HepG2 (cell line): ENCODE measurements around the gene SORD. TPM values are rescaled to one million over a fixed set of nuclear protein-coding genes. Genes with fewer than 3 reads are reported as not detected.

Source experiments
- ATAC-seq: fragments of 200-7000 bp; cut with Tn5 transposase; 3 replicates; pipeline ENCODE4 v1.9.1; 2020; ENCODE audit warnings: mild to moderate bottlenecking, moderate library complexity
- BruUV-seq: library from RNA; stranded (reverse); fragments of 400-500 nt; replicated peaks from 2 replicates; lab custom pipeline; 2021; lab: Mats Ljungman, UMichigan
- CTCF ChIA-PET: fragments of 300-600 bp; formaldehyde crosslinking; extraction: SDS; loops from one replicate; lab custom pipeline; 2021; ENCODE audit warnings: low total read pairs, inconsistent platforms, low intra/inter-chr PET ratio; lab: Yijun Ruan, JAX
- POLR2A ChIA-PET: fragments of 350-600 bp; sonication (Branson Sonifier 250); formaldehyde crosslinking; loops from one replicate; lab custom pipeline; 2020; ENCODE audit warnings: antibody characterized with exemption, inconsistent platforms; lab: Yijun Ruan, JAX
- DNase-seq: peaks from one replicate; pipeline ENCODE4 v3.0.0-alpha.2; 2015; ENCODE audit warnings: low spot score
- FAIRE-seq: peaks from 3 replicates; lab custom pipeline; 2011; peaks lifted over from hg19 to GRCh38; lab: Jason Lieb, UNC
- H2AFZ ChIP-seq: one replicate; pipeline ENCODE4 v1.6.1; 2011; ENCODE audit warnings: low read length, inconsistent platforms
- H3K27ac ChIP-seq: fragments of 300-600 bp; 3 replicates; pipeline ENCODE4 v1.8.0; 2011; ENCODE audit warnings: mixed run types, mild to moderate bottlenecking, mixed read lengths, low read length, inconsistent platforms; ENCODE audit not compliant: insufficient read depth; ENCODE audit errors: extremely low read length
- H3K27me3 ChIP-seq, 2 experiments: fragments of 200-600 bp in 1 of 2; 2 replicates in 1 of 2; 3 replicates in 1 of 2; pipeline versions ENCODE4 v1.6.0 to v1.8.0; 2011; ENCODE audit warnings: low read length in 2 of 2, mild to moderate bottlenecking in 2 of 2, moderate library complexity in 2 of 2, inconsistent platforms in 1 of 2; ENCODE audit not compliant: insufficient read depth in 2 of 2, control insufficient read depth in 1 of 2
- H3K36me3 ChIP-seq, 2 experiments: fragments of 200-600 bp in 1 of 2; replicated peaks in 1 of 2; 2 replicates in 1 of 2; 3 replicates in 1 of 2; pipeline versions ENCODE4 v1.5.1 to v1.8.0; 2011; ENCODE audit warnings: low read length in 2 of 2, inconsistent platforms in 1 of 2; ENCODE audit not compliant: insufficient read depth in 2 of 2, control insufficient read depth in 1 of 2
- H3K4me1 ChIP-seq: 2 replicates; pipeline ENCODE4 v1.5.1; 2012; ENCODE audit warnings: low read length, inconsistent platforms; ENCODE audit not compliant: insufficient read depth
- H3K4me2 ChIP-seq: 2 replicates; pipeline ENCODE4 v1.6.0; 2011; ENCODE audit warnings: low read depth, low read length, inconsistent platforms
- H3K4me3 ChIP-seq, 3 experiments: fragments of 200-600 bp in 1 of 3; sonication (generic), shearing (Covaris generic) in 1 of 3; replicated peaks in 1 of 3; 2 replicates each; pipeline ENCODE4 v1.5.1; 2011 to 2016; ENCODE audit warnings: low read length in 3 of 3, inconsistent platforms in 2 of 3, low read depth in 2 of 3, mild to moderate bottlenecking in 2 of 3, control low read depth in 1 of 3, mixed read lengths in 1 of 3; ENCODE audit not compliant: insufficient read depth in 1 of 3
- H3K79me2 ChIP-seq: one replicate; pipeline ENCODE4 v1.6.1; 2011; ENCODE audit warnings: low read length, inconsistent platforms; ENCODE audit not compliant: insufficient read depth
- H3K9ac ChIP-seq: 2 replicates; pipeline ENCODE4 v1.6.0; 2011; ENCODE audit warnings: mild to moderate bottlenecking, low read depth, low read length, inconsistent platforms; ENCODE audit not compliant: insufficient read depth
- H3K9me3 ChIP-seq: 2 replicates; pipeline ENCODE4 v1.5.1; 2012; ENCODE audit warnings: mild to moderate bottlenecking, low read length
- H4K20me1 ChIP-seq: 2 replicates; pipeline ENCODE4 v1.6.0; 2011; ENCODE audit warnings: inconsistent platforms, mild to moderate bottlenecking, low read length, moderate library complexity; ENCODE audit not compliant: insufficient read depth
- FOSL2 ChIP-seq: sonication (generic); formaldehyde crosslinking; IDR thresholded peaks from 2 replicates; pipeline ENCODE4 v1.4.0; 2020; ENCODE audit warnings: missing genetic modification reagents
- GTF3A ChIP-seq: sonication (generic); formaldehyde crosslinking; conservative IDR thresholded peaks from 2 replicates; pipeline ENCODE4 v1.4.0; 2020; ENCODE audit warnings: mild to moderate bottlenecking, missing genetic modification reagents
- MXD4 ChIP-seq: IDR thresholded peaks from 2 replicates; pipeline ENCODE4 v1.6.1; 2016; ENCODE audit warnings: mild to moderate bottlenecking, missing biosample characterization, missing genetic modification reagents
- POGZ ChIP-seq: sonication (generic); formaldehyde crosslinking; IDR thresholded peaks from 2 replicates; pipeline ENCODE4 v1.4.0; 2020; ENCODE audit warnings: mild to moderate bottlenecking, missing genetic modification reagents
- RELA ChIP-seq: sonication (generic); formaldehyde crosslinking; IDR thresholded peaks from 2 replicates; pipeline ENCODE4 v1.4.0; 2020; ENCODE audit warnings: missing genetic modification reagents
- YEATS2 ChIP-seq: sonication (generic); formaldehyde crosslinking; IDR thresholded peaks from 2 replicates; pipeline ENCODE4 v1.4.0; 2020; ENCODE audit warnings: missing genetic modification reagents, borderline replicate concordance
- ZNF136 ChIP-seq: sonication (generic); formaldehyde crosslinking; IDR thresholded peaks from 2 replicates; pipeline ENCODE4 v1.8.1; 2022; ENCODE audit warnings: low read depth, mild to moderate bottlenecking, moderate library complexity, missing genetic modification reagents
- ZNF33B ChIP-seq: sonication (generic); formaldehyde crosslinking; IDR thresholded peaks from 2 replicates; pipeline ENCODE4 v1.5.1; 2020; ENCODE audit warnings: mild to moderate bottlenecking, missing genetic modification reagents
- WGBS: methylation state at CpG from one replicate; pipeline ENCODE4 v1.1.6; 2017; ENCODE audit warnings: low lambda C conversion rate; 5-methylcytosine and 5-hydroxymethylcytosine counted together
- in situ Hi-C: cut with HindIII; loops from 2 replicates; pipeline ENCODE4 v1.10.0; 2017; ENCODE audit warnings: low pct_unique_long_range_greater_than_20kb; ENCODE audit not compliant: extremely low pct_ligation_motif_present
- intact Hi-C: fragments of 100-400 bp; cut with micrococcal nuclease; formaldehyde crosslinking; loops from one replicate; pipeline ENCODE4 v1.10.0; 2022; ENCODE audit not compliant: unreplicated experiment
- polyA plus RNA-seq, 8 experiments: library from polyadenylated mRNA; depleted of rRNA in 3 of 8; stranded (reverse) in 7 of 8; unstranded in 1 of 8; fragments of >200 nt; fragmentation: Illumina TruSeq in 4 of 8; extraction: Trizol in 4 of 8; gene quantifications; 2 replicates each; pipeline versions ENCODE4 v1.2.1 to v1.2.3, GENCODE V29; 2011 to 2016; ENCODE audit warnings: low read depth in 4 of 8, missing spikeins in 1 of 8, mixed read lengths in 1 of 8; ENCODE audit not compliant: insufficient read depth in 1 of 8
- total RNA-seq, 5 experiments: library from RNA; depleted of rRNA; stranded (reverse); fragments of >200 nt; fragmentation: Illumina TruSeq; extraction: Trizol; gene quantifications; 2 replicates each; pipeline ENCODE4 v1.2.3, GENCODE V29; 2016; ENCODE audit warnings: low read depth in 1 of 5
- TF ChIP-seq, protein P1 (sequence below): sonication (generic); formaldehyde crosslinking; IDR thresholded peaks from 2 replicates; pipeline ENCODE4 v1.4.0; 2020; ENCODE audit warnings: mild to moderate bottlenecking, missing genetic modification reagents
- TF ChIP-seq, protein P2 (sequence below): sonication (generic); formaldehyde crosslinking; IDR thresholded peaks from 2 replicates; pipeline ENCODE4 v1.5.0; 2020; ENCODE audit warnings: mild to moderate bottlenecking, low read depth, missing genetic modification reagents, borderline replicate concordance
- TF ChIP-seq, protein P3 (sequence below): sonication (generic); formaldehyde crosslinking; IDR thresholded peaks from 2 replicates; pipeline ENCODE4 v1.4.0; 2020; ENCODE audit warnings: missing genetic modification reagents
- TF ChIP-seq, protein P4 (sequence below): sonication (generic); formaldehyde crosslinking; IDR thresholded peaks from 2 replicates; pipeline ENCODE4 v1.4.0; 2020; ENCODE audit warnings: missing genetic modification reagents, borderline replicate concordance
- TF ChIP-seq, protein P5 (sequence below): IDR thresholded peaks from 2 replicates; pipeline ENCODE4 v1.6.1; 2016; ENCODE audit warnings: low read depth
- TF ChIP-seq, protein P6 (sequence below): sonication (generic); formaldehyde crosslinking; IDR thresholded peaks from 2 replicates; pipeline ENCODE4 v1.8.0; 2022; ENCODE audit warnings: missing genetic modification reagents, low read depth, mild to moderate bottlenecking, borderline replicate concordance

Gene SORD
- total and polyA plus RNA-seq, 2 of the 13 experiments (the other 11 are each of a cell fraction or from before 2014, with no cell fraction given) = 59.1 to 95.3 TPM

DNA sequence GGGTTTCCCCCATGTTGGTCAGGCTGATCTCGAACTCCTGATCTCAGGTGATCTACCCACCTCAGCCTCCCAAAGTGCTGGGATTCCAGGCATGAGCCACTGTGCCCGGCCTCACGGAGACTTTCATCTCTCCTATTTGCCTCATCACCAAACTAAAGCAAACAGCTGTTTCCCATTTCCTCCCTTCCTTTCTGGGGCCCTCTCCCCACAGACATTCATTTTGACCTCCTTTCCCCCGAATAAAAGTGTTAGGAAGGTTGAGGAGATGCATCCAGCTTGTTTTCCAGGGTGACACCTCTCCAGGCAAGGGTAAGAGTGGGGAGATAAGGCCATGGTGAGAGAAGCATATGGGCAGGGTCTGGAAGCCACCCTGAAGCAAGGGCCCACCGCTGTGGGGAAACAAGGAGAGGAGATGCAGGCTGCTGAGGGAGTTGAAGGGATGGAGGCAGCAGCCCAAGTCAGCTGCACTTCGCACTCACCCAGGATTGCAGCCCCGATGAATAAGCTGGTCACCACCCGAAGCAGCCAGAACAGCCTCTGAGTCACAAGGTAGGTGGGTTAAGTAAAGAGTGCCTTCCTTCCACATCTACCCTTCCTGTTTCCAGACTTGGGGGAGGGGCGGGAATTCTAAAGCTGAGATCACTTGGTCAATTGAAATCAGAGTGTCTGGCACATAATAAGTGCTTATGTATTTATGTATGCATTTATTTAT, 98.9 kb downstream of the SORD start:
- no peak overlapping the region for H3K4me3 ChIP-seq
- H3K4me2 ChIP-seq = no peak overlapping the region
- ChIA-PET CTCF (no interaction called here), POLR2A (interaction anchor here (1.2 kb wide), 1 partner anchor 85 kb away, joined by 4 read pairs; no protein-coding TSS in a partner anchor)
- in situ Hi-C loops (loop anchor here (10.0 kb wide), 2 partner anchors 57 to 157 kb away; no protein-coding TSS in a partner anchor), intact Hi-C loops (no loop called here)
- H3K9me3 ChIP-seq = no peaks in the 10 kb centered on the region
- no peak overlapping the region for H2AFZ ChIP-seq
- TF ChIP-seq, protein P1, sequence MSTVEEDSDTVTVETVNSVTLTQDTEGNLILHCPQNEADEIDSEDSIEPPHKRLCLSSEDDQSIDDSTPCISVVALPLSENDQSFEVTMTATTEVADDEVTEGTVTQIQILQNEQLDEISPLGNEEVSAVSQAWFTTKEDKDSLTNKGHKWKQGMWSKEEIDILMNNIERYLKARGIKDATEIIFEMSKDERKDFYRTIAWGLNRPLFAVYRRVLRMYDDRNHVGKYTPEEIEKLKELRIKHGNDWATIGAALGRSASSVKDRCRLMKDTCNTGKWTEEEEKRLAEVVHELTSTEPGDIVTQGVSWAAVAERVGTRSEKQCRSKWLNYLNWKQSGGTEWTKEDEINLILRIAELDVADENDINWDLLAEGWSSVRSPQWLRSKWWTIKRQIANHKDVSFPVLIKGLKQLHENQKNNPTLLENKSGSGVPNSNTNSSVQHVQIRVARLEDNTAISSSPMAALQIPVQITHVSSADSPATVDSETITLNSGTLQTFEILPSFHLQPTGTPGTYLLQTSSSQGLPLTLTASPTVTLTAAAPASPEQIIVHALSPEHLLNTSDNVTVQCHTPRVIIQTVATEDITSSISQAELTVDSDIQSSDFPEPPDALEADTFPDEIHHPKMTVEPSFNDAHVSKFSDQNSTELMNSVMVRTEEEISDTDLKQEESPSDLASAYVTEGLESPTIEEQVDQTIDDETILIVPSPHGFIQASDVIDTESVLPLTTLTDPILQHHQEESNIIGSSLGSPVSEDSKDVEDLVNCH (CRISPR knock-in tag) = no peak
- TF ChIP-seq, protein P2, sequence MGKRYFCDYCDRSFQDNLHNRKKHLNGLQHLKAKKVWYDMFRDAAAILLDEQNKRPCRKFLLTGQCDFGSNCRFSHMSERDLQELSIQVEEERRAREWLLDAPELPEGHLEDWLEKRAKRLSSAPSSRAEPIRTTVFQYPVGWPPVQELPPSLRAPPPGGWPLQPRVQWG (CRISPR knock-in tag) = no peak
- TF ChIP-seq ZNF136 (CRISPR knock-in tag) (no peak), FOSL2 (peak; percentile 70), YEATS2 (CRISPR knock-in tag) (no peak), POGZ (CRISPR knock-in tag) (no peak), ZNF33B (no peak), MXD4 (no peak), GTF3A (no peak), RELA (no peak)
- TF ChIP-seq, protein P3, sequence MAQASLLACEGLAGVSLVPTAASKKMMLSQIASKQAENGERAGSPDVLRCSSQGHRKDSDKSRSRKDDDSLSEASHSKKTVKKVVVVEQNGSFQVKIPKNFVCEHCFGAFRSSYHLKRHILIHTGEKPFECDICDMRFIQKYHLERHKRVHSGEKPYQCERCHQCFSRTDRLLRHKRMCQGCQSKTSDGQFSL = no peak
- TF ChIP-seq, protein P4, sequence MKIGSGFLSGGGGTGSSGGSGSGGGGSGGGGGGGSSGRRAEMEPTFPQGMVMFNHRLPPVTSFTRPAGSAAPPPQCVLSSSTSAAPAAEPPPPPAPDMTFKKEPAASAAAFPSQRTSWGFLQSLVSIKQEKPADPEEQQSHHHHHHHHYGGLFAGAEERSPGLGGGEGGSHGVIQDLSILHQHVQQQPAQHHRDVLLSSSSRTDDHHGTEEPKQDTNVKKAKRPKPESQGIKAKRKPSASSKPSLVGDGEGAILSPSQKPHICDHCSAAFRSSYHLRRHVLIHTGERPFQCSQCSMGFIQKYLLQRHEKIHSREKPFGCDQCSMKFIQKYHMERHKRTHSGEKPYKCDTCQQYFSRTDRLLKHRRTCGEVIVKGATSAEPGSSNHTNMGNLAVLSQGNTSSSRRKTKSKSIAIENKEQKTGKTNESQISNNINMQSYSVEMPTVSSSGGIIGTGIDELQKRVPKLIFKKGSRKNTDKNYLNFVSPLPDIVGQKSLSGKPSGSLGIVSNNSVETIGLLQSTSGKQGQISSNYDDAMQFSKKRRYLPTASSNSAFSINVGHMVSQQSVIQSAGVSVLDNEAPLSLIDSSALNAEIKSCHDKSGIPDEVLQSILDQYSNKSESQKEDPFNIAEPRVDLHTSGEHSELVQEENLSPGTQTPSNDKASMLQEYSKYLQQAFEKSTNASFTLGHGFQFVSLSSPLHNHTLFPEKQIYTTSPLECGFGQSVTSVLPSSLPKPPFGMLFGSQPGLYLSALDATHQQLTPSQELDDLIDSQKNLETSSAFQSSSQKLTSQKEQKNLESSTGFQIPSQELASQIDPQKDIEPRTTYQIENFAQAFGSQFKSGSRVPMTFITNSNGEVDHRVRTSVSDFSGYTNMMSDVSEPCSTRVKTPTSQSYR (CRISPR knock-in tag) = peak; percentile 49; the same call in 1 of the 2 replicates
- TF ChIP-seq, protein P5, sequence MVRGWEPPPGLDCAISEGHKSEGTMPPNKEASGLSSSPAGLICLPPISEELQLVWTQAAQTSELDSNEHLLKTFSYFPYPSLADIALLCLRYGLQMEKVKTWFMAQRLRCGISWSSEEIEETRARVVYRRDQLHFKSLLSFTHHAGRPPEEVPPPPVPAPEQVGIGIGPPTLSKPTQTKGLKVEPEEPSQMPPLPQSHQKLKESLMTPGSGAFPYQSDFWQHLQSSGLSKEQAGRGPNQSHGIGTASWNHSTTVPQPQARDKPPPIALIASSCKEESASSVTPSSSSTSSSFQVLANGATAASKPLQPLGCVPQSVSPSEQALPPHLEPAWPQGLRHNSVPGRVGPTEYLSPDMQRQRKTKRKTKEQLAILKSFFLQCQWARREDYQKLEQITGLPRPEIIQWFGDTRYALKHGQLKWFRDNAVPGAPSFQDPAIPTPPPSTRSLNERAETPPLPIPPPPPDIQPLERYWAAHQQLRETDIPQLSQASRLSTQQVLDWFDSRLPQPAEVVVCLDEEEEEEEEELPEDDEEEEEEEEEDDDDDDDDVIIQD (CRISPR knock-in tag) = no peak
- TF ChIP-seq, protein P6, sequence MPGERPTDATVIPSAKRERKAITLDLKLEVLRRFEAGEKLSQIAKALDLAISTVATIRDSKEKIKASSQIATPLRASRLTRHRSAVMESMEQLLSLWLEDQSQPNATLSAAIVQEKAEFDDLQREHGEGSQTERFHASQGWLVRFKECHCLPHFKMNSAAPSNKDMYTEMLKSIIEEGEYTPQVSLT = no peak
- no peak overlapping the region for H3K27ac ChIP-seq
- WGBS = 18% methylated on average over 9 of the region's 9 CpGs
- no TSS peak for BruUV-seq
- no peaks in the 10 kb centered on the region for H3K36me3 ChIP-seq
- no peak overlapping the region for H3K9ac ChIP-seq
- no peak for ATAC-seq
- peaks cover 0 to 7% of the 10 kb centered on the region in 2 experiments; a peak in 3 of 5 replicates for H3K27me3 ChIP-seq
- H3K4me1 ChIP-seq = peaks cover 5% of the 10 kb centered on the region
- peak; percentile 56 for DNase-seq
- FAIRE-seq = no peak
- H4K20me1 ChIP-seq = no peaks in the 10 kb centered on the region
- H3K79me2 ChIP-seq = no peaks in the 10 kb centered on the region
